Astrocyte (in vitro differentiated cells and primary cell): ENCODE data around the gene CHAC1.

Experiments used
- CTCF ChIP-seq: IDR thresholded peaks from 2 replicates; pipeline ENCODE4 v1.5.1; 2011; ENCODE audit warnings: low read depth, mild to moderate bottlenecking, inconsistent platforms, low read length, moderate library complexity; ENCODE audit not compliant: insufficient read depth
- EZH2 ChIP-seq: IDR thresholded peaks from 2 replicates; pipeline ENCODE4 v1.6.1; 2012; ENCODE audit warnings: mild to moderate bottlenecking, low read length, inconsistent platforms; ENCODE audit not compliant: insufficient read depth

GRCh38 chr15:40936709-40937666 is 16.3 kb upstream of the CHAC1 start:
- no peak for TF ChIP-seq EZH2
- no peak for TF ChIP-seq CTCF
